ENCODE data around the gene HS3ST1. TPM values are rescaled to one million over a fixed set of nuclear protein-coding genes. Genes with fewer than 3 reads are reported as not detected.

HS3ST1 gene
- total RNA-seq, 4 donors from 2014 or later, result 0.07 to 0.15 (median 0.10) TPM

GRCh38 chr4:11409632-11410031 is 19.1 kb downstream of the HS3ST1 start:
- Histone ChIP-seq H3K27me3 (no peaks in the 10 kb centered on the region), H3K4me3 (no peak overlapping the region), H3K27ac (no peak overlapping the region), H3K36me3 (no peaks in the 10 kb centered on the region), H3K9me3 (no peaks in the 10 kb centered on the region), H3K4me1 (no peaks in the 10 kb centered on the region)
- TF ChIP-seq CTCF (IDR thresholded peaks at IDR 0.05 in 4 of 5, conservative IDR thresholded peaks at IDR 0.05 in 1 of 5), result no peak
- no peak for TF ChIP-seq POLR2A (IDR thresholded peaks at IDR 0.05)
- no peak for DNase-seq
- no peak for ATAC-seq
- in situ Hi-C loops (cut with MboI; ENCODE audit: low sequenced_read_pairs in 4 of 4), result no loop called here
- intact Hi-C loops (cut with DNase I; ENCODE audit: low total_unique reads), result no loop called here

GRCh38 chr4:11408233-11408967 is 20.3 kb downstream of the HS3ST1 start:
- in situ Hi-C loops (cut with MboI; ENCODE audit: low sequenced_read_pairs in 4 of 4), result no loop called here

GRCh38 chr4:11407551-11407950 is 21.1 kb downstream of the HS3ST1 start:
- in situ Hi-C loops (cut with MboI; ENCODE audit: low sequenced_read_pairs in 4 of 4), result no loop called here
- intact Hi-C loops (cut with DNase I; ENCODE audit: low total_unique reads), result no loop called here
- no peaks in the 10 kb centered on the region for H3K4me1 ChIP-seq
- H3K9me3 ChIP-seq, result no peaks in the 10 kb centered on the region
- DNase-seq (no peak), ATAC-seq (no peak)
- H3K4me3 ChIP-seq, result no peak overlapping the region
- H3K27me3 ChIP-seq, result no peaks in the 10 kb centered on the region
- no peaks in the 10 kb centered on the region for H3K36me3 ChIP-seq
- TF ChIP-seq CTCF (IDR thresholded peaks at IDR 0.05 in 4 of 5, conservative IDR thresholded peaks at IDR 0.05 in 1 of 5) (no peak), POLR2A (IDR thresholded peaks at IDR 0.05) (no peak)
- H3K27ac ChIP-seq, result no peak overlapping the region

More at GRCh38 chr4:11408233-11408967, 20.3 kb downstream of the HS3ST1 start:
- intact Hi-C loops (cut with DNase I; ENCODE audit: low total_unique reads), result no loop called here
- H3K4me3 ChIP-seq, result no peak overlapping the region
- H3K4me1 ChIP-seq, result no peaks in the 10 kb centered on the region
- ATAC-seq, result no peak
- no peaks in the 10 kb centered on the region for H3K36me3 ChIP-seq
- DNase-seq, result no peak
- H3K27ac ChIP-seq, result no peak overlapping the region
- no peaks in the 10 kb centered on the region for H3K27me3 ChIP-seq
- no peaks in the 10 kb centered on the region for H3K9me3 ChIP-seq
- TF ChIP-seq CTCF (IDR thresholded peaks at IDR 0.05 in 4 of 5, conservative IDR thresholded peaks at IDR 0.05 in 1 of 5), result no peak
- TF ChIP-seq POLR2A (IDR thresholded peaks at IDR 0.05), result no peak

- no peak for ATAC-seq
- in situ Hi-C loops (cut with MboI; ENCODE audit: low sequenced_read_pairs in 4 of 4), result no loop called here
These were observed 24.3 kb downstream of the HS3ST1 start for GRCh38 chr4:11404431-11404830.

More at GRCh38 chr4:11404431-11404830, 24.3 kb downstream of the HS3ST1 start:
- H3K4me1 ChIP-seq, result no peaks in the 10 kb centered on the region
- DNase-seq, result no peak
- no peak overlapping the region for H3K27ac ChIP-seq
- H3K9me3 ChIP-seq, result no peaks in the 10 kb centered on the region
- TF ChIP-seq POLR2A (IDR thresholded peaks at IDR 0.05), result no peak
- TF ChIP-seq CTCF (IDR thresholded peaks at IDR 0.05 in 4 of 5, conservative IDR thresholded peaks at IDR 0.05 in 1 of 5), result no peak
- no peaks in the 10 kb centered on the region for H3K36me3 ChIP-seq
- H3K27me3 ChIP-seq, result no peaks in the 10 kb centered on the region
- H3K4me3 ChIP-seq, result no peak overlapping the region
- intact Hi-C loops (cut with DNase I; ENCODE audit: low total_unique reads), result no loop called here
